HCT116 (cell line): ENCODE data around the gene ARMH1. TPM values are rescaled to one million over a fixed set of nuclear protein-coding genes. Genes with fewer than 3 reads are reported as not detected.

Source experiments
- ATAC-seq: fragments of 200-7000 bp; cut with Tn5 transposase; 2 replicates; pipeline ENCODE4 v1.9.1; 2020; ENCODE audit warnings: mild to moderate bottlenecking, moderate library complexity
- BruUV-seq: library from RNA; stranded (reverse); fragments of 400-500 nt; replicated peaks from 2 replicates; lab custom pipeline; 2021; lab: Mats Ljungman, UMichigan
- CTCF ChIA-PET: fragments of 300-600 bp; sonication (Branson Sonifier 250); formaldehyde crosslinking; loops from one replicate; lab custom pipeline; 2021; ENCODE audit warnings: antibody characterized with exemption; lab: Charles Lee
- POLR2A ChIA-PET: fragments of 300-600, 350-600 bp; sonication (Branson Sonifier 250); formaldehyde crosslinking; loops from one replicate; lab custom pipeline; 2021; ENCODE audit warnings: antibody characterized with exemption; lab: Charles Lee
- RAD21 ChIA-PET, 2 experiments: fragments of 300-600 bp; sonication (Branson Sonifier 250); formaldehyde crosslinking; loops; one replicate each; lab custom pipeline; 2023; ENCODE audit warnings: low total read pairs in 2 of 2; ENCODE audit not compliant: uncharacterized antibody in 2 of 2, unreplicated experiment in 2 of 2, low non-redundant PET in 1 of 2; lab: Charles Lee
- DNase-seq: peaks from one replicate; pipeline ENCODE4 v3.0.0-alpha.2; 2010; ENCODE audit warnings: low read depth, low spot score
- H2AFZ ChIP-seq: fragments of 200-600 bp; shearing (Covaris generic), sonication (generic); 2 replicates; pipeline ENCODE4 v1.6.1; 2017; ENCODE audit warnings: low read depth, mixed run types, mixed read lengths, antibody characterized with exemption, low read length; ENCODE audit not compliant: poor library complexity, severe bottlenecking
- H3K27ac ChIP-seq: 2 replicates; pipeline ENCODE4 v1.5.1; 2012; ENCODE audit warnings: low read depth, low read length
- H3K27me3 ChIP-seq: fragments of 200-600 bp; sonication (generic); 2 replicates; pipeline ENCODE4 v1.6.1; 2016; ENCODE audit warnings: mixed run types, low read length, mixed read lengths; ENCODE audit not compliant: insufficient read depth
- H3K36me3 ChIP-seq, 2 experiments: fragments of 200-500 bp in 1 of 2; fragments of 200-600 bp in 1 of 2; sonication (Bioruptor generic) in 1 of 2; sonication (generic) in 1 of 2; 2 replicates each; pipeline versions ENCODE4 v1.5.1 to v1.6.1; 2014 to 2016; ENCODE audit warnings: low read length in 2 of 2, inconsistent platforms in 1 of 2, mixed read lengths in 1 of 2, mixed run types in 1 of 2; ENCODE audit not compliant: insufficient read depth in 2 of 2, control insufficient read depth in 1 of 2
- H3K4me1 ChIP-seq, 2 experiments: fragments of 200-600 bp in 1 of 2; sonication (generic) in 1 of 2; 2 replicates each; pipeline versions ENCODE4 v1.5.1 to v1.6.1; 2012 to 2017; ENCODE audit warnings: low read length in 2 of 2, inconsistent platforms in 1 of 2, mild to moderate bottlenecking in 1 of 2, mixed read lengths in 1 of 2, mixed run types in 1 of 2, moderate library complexity in 1 of 2; ENCODE audit not compliant: insufficient read depth in 2 of 2, control insufficient read depth in 1 of 2
- H3K4me2 ChIP-seq: fragments of 200-600 bp; sonication (generic); 2 replicates; pipeline ENCODE4 v1.6.1; 2017; ENCODE audit warnings: mixed run types, low read length, mixed read lengths
- H3K4me3 ChIP-seq, 2 experiments: fragments of 200-600 bp in 1 of 2; sonication (generic) in 1 of 2; replicated peaks in 1 of 2; 2 replicates each; pipeline ENCODE4 v1.5.1; 2011 to 2016; ENCODE audit warnings: low read length in 2 of 2, control low read depth in 1 of 2, low read depth in 1 of 2, mild to moderate bottlenecking in 1 of 2, mixed read lengths in 1 of 2, mixed run types in 1 of 2
- H3K79me2 ChIP-seq: fragments of 200-600 bp; sonication (generic); 2 replicates; pipeline ENCODE4 v1.6.1; 2017; ENCODE audit warnings: mild to moderate bottlenecking, mixed run types, low read length, moderate library complexity, mixed read lengths; ENCODE audit not compliant: insufficient read depth
- H3K9ac ChIP-seq: fragments of 200-600 bp; sonication (generic); 2 replicates; pipeline ENCODE4 v1.6.1; 2016; ENCODE audit warnings: low read length, mixed read lengths
- H3K9me2 ChIP-seq: fragments of 200-600 bp; sonication (generic), shearing (Covaris generic); 2 replicates; pipeline ENCODE4 v1.6.1; 2017; ENCODE audit warnings: mixed run types, mild to moderate bottlenecking, moderate library complexity; ENCODE audit not compliant: insufficient read depth
- H3K9me3 ChIP-seq, 2 experiments: fragments of 200-500 bp in 1 of 2; fragments of 200-600 bp in 1 of 2; sonication (Bioruptor generic) in 1 of 2; sonication (generic) in 1 of 2; 2 replicates each; pipeline ENCODE4 v1.6.1; 2014 to 2017; ENCODE audit warnings: low read length in 2 of 2, mixed read lengths in 2 of 2, inconsistent platforms in 1 of 2, low read depth in 1 of 2, mild to moderate bottlenecking in 1 of 2, mixed run types in 1 of 2, moderate library complexity in 1 of 2; ENCODE audit not compliant: control insufficient read depth in 1 of 2, insufficient read depth in 1 of 2
- H4K20me1 ChIP-seq: fragments of 200-600 bp; sonication (generic), shearing (Covaris generic); 2 replicates; pipeline ENCODE4 v1.6.1; 2017; ENCODE audit warnings: mixed run types, mild to moderate bottlenecking, moderate library complexity; ENCODE audit not compliant: insufficient read depth
- CBX3 ChIP-seq: IDR thresholded peaks from 2 replicates; pipeline ENCODE4 v1.6.1; 2012; ENCODE audit warnings: low read depth
- EGR1 ChIP-seq: IDR thresholded peaks from 2 replicates; pipeline ENCODE4 v1.6.1; 2012; ENCODE audit warnings: low read depth
- SP1 ChIP-seq: IDR thresholded peaks from 2 replicates; pipeline ENCODE4 v1.6.1; 2012; ENCODE audit warnings: low read depth
- SRF ChIP-seq: IDR thresholded peaks from 2 replicates; pipeline ENCODE4 v1.6.1; 2012; ENCODE audit warnings: low read depth
- TCF7L2 ChIP-seq: IDR thresholded peaks from 2 replicates; pipeline ENCODE4 v1.7.0; 2011; ENCODE audit warnings: borderline replicate concordance, inconsistent platforms; ENCODE audit not compliant: insufficient read depth, insufficient read length; ENCODE audit errors: extremely low read depth
- YY1 ChIP-seq: IDR thresholded peaks from 2 replicates; pipeline ENCODE4 v1.6.1; 2011; ENCODE audit warnings: low read length, low read depth, moderate library complexity, mild to moderate bottlenecking; ENCODE audit not compliant: insufficient replicate concordance; ENCODE audit errors: extremely low read depth
- ZFX ChIP-seq: fragments of 450-650 bp; IDR thresholded peaks from 2 replicates; pipeline ENCODE4 v1.6.1; 2017
- intact Hi-C: fragments of 100-400 bp; cut with micrococcal nuclease; formaldehyde crosslinking; loops from 2 replicates; pipeline ENCODE4 v1.10.0; 2022
- total RNA-seq: library from RNA; stranded (reverse); gene quantifications from one replicate; pipeline ENCODE4 v1.2.1, GENCODE V29; 2021; ENCODE audit not compliant: unreplicated experiment
- TF ChIP-seq, protein P1 (sequence below), 3 experiments: fragments of 200-600 bp in 1 of 3; sonication (generic) in 1 of 3; IDR thresholded peaks in 2 of 3; conservative IDR thresholded peaks in 1 of 3; 2 replicates each; pipeline ENCODE4 v1.5.1; 2012 to 2017; ENCODE audit warnings: low read depth in 2 of 3, low read length in 2 of 3, antibody characterized with exemption in 1 of 3, borderline replicate concordance in 1 of 3, control low read depth in 1 of 3, mild to moderate bottlenecking in 1 of 3, mixed read lengths in 1 of 3, mixed run types in 1 of 3, moderate library complexity in 1 of 3; ENCODE audit not compliant: insufficient read depth in 1 of 3
- TF ChIP-seq, protein P2 (sequence below): IDR thresholded peaks from 2 replicates; pipeline ENCODE4 v1.6.1; 2011; ENCODE audit warnings: mild to moderate bottlenecking, low read length, moderate library complexity; ENCODE audit not compliant: insufficient replicate concordance; ENCODE audit errors: extremely low read depth

Gene ARMH1
- total RNA-seq, 1 experiment from 2014 or later: 3.2 TPM

DNA sequence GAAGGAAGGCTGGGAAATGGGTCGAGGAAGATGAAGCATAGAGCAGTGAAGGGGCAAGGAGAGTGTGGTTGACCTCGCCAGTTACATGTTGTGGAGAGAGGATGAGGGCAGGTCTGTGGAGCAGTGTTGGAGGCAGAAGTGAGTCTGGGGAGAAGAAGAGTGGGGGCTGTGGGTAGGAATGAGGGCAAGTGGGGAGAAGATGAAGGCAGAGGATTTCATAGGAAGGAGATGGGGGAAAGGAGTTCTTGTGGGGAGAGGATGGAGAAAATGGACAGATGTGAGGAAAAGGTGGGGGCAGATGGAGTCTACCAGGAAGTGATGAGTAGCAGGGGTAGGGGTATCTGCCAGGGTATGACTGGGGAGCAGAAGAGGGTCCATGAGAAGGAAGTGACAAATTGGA is 3.6 kb downstream of the ARMH1 start:
- no peaks in the 10 kb centered on the region for H3K9me3 ChIP-seq
- no TSS peak for BruUV-seq
- TF ChIP-seq TCF7L2 (no peak), YY1 (no peak), ZFX (no peak), SP1 (no peak), SRF (no peak), EGR1 (no peak), CBX3 (no peak)
- TF ChIP-seq, protein P1, sequence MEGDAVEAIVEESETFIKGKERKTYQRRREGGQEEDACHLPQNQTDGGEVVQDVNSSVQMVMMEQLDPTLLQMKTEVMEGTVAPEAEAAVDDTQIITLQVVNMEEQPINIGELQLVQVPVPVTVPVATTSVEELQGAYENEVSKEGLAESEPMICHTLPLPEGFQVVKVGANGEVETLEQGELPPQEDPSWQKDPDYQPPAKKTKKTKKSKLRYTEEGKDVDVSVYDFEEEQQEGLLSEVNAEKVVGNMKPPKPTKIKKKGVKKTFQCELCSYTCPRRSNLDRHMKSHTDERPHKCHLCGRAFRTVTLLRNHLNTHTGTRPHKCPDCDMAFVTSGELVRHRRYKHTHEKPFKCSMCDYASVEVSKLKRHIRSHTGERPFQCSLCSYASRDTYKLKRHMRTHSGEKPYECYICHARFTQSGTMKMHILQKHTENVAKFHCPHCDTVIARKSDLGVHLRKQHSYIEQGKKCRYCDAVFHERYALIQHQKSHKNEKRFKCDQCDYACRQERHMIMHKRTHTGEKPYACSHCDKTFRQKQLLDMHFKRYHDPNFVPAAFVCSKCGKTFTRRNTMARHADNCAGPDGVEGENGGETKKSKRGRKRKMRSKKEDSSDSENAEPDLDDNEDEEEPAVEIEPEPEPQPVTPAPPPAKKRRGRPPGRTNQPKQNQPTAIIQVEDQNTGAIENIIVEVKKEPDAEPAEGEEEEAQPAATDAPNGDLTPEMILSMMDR (IDR thresholded peaks at IDR 0.05 in 2 of 3, conservative IDR thresholded peaks at IDR 0.05 in 1 of 3; ENCODE audit: borderline replicate concordance in 1 of 3, insufficient read depth in 1 of 3, low read depth in 2 of 3, low read length in 2 of 3): no peak
- TF ChIP-seq, protein P2, sequence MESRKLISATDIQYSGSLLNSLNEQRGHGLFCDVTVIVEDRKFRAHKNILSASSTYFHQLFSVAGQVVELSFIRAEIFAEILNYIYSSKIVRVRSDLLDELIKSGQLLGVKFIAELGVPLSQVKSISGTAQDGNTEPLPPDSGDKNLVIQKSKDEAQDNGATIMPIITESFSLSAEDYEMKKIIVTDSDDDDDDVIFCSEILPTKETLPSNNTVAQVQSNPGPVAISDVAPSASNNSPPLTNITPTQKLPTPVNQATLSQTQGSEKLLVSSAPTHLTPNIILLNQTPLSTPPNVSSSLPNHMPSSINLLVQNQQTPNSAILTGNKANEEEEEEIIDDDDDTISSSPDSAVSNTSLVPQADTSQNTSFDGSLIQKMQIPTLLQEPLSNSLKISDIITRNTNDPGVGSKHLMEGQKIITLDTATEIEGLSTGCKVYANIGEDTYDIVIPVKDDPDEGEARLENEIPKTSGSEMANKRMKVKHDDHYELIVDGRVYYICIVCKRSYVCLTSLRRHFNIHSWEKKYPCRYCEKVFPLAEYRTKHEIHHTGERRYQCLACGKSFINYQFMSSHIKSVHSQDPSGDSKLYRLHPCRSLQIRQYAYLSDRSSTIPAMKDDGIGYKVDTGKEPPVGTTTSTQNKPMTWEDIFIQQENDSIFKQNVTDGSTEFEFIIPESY: no peak
- TF ChIP-seq, all 23 proteins: peak for 0
- no peaks in the 10 kb centered on the region for H3K79me2 ChIP-seq
- no peak overlapping the region for H3K27ac ChIP-seq
- no peak overlapping the region for H3K4me2 ChIP-seq
- CTCF ChIA-PET: no interaction called here
- no peaks in the 10 kb centered on the region for H3K9me2 ChIP-seq
- no peak overlapping the region for H2AFZ ChIP-seq
- H4K20me1 ChIP-seq: no peaks in the 10 kb centered on the region
- H3K4me3 ChIP-seq: no peak overlapping the region
- no peaks in the 10 kb centered on the region for H3K36me3 ChIP-seq
- no peak overlapping the region for H3K9ac ChIP-seq
- H3K27me3 ChIP-seq: no peaks in the 10 kb centered on the region
- ATAC-seq (no peak), DNase-seq (no peak)
- RAD21 ChIA-PET: no interaction called here
- intact Hi-C loops: no loop called here
- H3K4me1 ChIP-seq: peaks cover 28 to 40% of the 10 kb centered on the region in 2 experiments
- POLR2A ChIA-PET: interaction anchor here (1.7 kb wide), 1 partner anchor 43 kb away, joined by 4 read pairs; no protein-coding TSS in a partner anchor
